Measurements from ENCODE around the gene FIGLA.
A peak's percentile ranks its signal among the peaks of the same experiment; 100 is the strongest.

Gene FIGLA

DNA sequence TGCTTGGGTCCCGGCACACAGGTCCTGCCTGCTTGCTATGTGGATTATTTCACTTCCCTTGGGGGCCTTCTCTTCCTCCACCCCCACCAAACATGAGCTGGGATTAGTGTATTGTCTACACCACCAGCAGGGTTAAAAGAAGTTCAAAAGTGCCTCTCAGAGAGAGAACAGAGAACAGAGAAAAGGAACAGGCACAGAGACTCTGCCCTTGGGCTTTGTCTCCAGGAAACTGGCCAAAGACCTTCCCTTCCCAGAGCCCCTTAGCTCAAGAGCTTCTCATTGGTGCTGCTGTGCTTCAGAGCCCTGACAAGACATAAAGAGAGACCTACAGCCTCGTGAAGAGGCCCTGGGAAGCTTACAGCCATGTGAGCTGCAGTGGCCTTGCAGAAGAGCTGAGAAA is 7.1 kb upstream of the FIGLA start:
- DNase-seq, result no peak
- no peak for TF ChIP-seq POLR2A (IDR thresholded peaks at IDR 0.05; ENCODE audit: low read length)
- TF ChIP-seq GATA1 (IDR thresholded peaks at IDR 0.05; ENCODE audit: low read depth, low read length), result no peak

DNA sequence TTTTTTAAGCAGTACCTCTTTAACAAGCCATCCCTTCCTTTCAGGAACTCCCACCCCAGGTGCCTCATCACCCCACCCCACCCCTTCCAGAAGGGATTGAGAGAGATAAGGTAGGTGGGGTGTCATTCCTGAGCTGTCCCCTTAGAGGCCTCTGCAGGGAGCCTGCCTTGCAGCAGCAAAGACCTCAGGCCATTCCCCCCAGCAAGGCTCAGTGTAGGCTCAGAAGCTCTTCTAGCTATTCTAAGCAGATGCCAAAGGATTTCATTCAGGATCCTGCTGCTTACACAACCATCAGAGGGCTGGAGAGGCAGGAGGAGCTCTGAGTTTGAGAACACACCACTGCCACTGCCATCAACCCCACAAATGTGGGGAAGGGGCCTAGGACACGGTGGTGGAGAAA is 5.8 kb upstream of the FIGLA start:
- no peak for TF ChIP-seq POLR2A (IDR thresholded peaks at IDR 0.05; ENCODE audit: low read length)
- no peak for TF ChIP-seq GATA1 (IDR thresholded peaks at IDR 0.05; ENCODE audit: low read depth, low read length)
- DNase-seq, result no peak

DNA sequence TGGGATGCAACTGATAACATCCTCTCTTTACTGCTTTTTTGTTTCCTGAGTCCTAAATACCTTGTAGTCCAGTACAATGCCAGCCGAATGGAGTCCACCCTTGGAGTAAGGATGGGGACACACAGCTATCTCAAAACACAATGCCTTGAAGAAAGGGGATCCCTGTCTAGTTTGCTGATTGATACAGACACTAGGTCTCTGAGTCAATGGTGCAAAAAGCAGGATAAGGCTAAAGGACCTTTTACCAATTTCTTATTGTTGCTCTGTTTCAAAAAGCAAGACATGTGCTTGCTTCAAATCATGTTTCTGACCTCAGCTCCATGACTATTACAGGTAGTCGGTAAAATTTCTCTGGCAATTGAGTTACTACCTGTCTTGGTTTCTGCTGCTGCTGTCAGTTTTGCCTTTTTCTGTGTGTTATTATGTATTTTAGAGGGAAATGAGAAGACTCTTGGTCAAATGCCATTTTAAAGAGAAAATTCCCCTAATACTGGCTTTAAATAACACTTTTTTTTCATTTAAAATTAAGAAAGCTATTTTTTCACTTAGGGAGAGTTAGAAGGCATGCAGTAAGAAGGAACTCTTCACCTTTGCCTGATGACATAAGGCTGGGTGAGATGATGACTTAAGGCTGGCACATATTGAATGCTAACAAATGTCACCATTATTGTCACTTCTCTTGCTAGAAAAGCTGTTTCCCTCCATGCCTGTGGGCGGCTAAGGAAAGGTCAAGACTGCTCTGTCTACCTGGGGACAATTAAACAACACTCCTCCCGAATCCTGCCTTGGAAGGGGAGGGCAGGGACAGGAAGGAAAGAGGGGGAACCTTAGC is 4.9 kb upstream of the FIGLA start:
- TF ChIP-seq GATA1 (IDR thresholded peaks at IDR 0.05; ENCODE audit: low read depth, low read length) (no peak), POLR2A (IDR thresholded peaks at IDR 0.05; ENCODE audit: low read length) (no peak)
- DNase-seq, result no peak

DNA sequence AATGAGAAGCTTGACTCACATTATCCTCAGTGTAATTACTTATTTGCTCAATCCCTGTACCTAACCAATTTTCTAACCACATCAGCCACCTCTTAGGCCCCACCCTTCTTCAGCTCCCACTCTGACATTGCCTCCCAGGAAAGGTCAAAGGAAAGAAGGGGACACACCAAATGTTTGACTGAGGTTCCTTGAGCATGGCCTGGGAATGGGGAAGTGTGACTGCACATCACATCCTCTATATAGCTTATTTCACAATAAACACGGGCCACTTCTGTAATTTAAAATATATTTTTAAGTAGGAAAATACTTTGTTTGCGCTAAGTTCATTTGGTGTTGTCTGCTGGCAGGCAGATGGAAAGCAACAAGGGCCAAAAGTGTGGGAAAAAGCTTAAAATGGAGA is 3.0 kb upstream of the FIGLA start:
- TF ChIP-seq POLR2A (IDR thresholded peaks at IDR 0.05; ENCODE audit: low read length) (no peak), GATA1 (IDR thresholded peaks at IDR 0.05; ENCODE audit: low read depth, low read length) (no peak)
- no peak for DNase-seq

DNA sequence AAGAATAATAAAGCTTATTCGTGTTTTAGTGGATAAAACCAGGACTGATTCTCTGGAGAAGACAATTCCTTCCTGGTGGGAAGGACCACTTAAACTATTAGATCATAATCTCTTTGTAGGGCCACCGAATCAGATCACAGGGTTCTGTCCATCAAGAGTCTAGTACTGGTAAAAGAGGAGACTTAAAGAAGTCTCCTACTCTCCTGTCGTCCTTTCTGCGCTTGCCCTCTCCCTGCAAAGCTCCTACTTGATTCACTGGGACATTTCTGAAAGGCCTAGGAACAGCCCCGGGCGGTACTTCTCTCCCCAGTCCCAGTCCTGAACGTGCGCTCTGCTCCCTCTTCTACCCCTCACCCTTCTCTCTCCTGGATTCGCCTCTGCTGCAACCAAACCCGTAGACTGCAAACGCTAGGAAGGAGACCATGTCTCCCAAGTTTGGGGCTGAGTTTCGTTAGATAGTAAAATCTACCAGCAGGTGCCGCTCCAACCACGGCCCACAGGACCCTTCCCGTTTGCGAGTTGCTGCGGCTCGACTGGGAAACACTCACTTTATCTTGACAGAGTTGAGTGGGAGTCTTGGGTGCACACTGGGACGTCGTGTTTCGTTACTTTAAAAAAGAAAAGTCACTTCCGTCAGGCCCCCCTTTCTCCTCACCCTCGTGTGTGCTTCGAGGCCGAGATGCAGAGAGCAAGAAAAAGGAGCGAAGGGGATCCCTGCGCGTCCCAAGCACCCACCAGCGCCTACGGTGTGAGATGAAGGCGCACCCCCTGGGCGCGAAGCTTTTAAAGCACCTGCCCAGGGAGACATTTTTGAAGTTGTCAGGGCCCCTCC is 923 bp downstream of the FIGLA start:
- DNase-seq, result peak; percentile 64 to 75
- TF ChIP-seq POLR2A (IDR thresholded peaks at IDR 0.05; ENCODE audit: low read length) (no peak), GATA1 (IDR thresholded peaks at IDR 0.05; ENCODE audit: low read depth, low read length) (no peak)

DNA sequence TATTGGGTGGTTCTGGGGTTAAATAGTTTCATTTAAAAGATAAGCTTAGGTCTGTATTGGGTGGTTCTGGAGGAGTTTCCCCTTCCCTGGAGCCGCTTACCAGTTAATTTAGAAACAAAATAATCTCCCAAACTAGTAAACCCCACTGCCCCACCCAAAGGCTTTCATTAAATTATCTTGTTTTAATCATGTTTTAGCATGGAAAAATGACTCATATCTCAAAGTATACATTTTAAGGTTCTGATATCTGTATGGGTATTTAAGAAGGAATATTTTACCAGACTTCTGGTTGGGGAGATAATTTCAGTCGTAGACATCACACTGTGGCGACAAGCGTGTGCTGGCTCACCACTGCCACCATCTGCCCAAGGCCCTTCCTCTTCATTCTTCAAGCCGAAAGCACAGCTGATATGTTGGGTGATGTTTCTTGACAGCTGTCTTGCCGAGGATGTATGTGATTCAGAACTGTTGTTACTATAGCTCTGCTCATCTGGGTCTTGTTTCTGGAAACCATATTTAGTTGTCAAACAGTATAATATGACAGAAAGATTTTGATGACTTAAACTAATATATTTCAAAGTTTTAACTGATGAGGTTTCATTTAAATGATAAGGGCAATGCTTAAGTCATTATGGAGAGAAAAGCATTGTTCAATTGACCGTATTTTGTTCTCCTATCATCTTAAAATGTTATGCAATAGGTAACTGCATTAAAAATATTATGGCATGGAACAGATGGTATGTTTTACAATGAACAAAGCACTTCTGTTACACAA is 5.1 kb downstream of the FIGLA start:
- DNase-seq, result peak; percentile 90 to 91
- TF ChIP-seq GATA1 (IDR thresholded peaks at IDR 0.05; ENCODE audit: low read depth, low read length) (no peak), POLR2A (IDR thresholded peaks at IDR 0.05; ENCODE audit: low read length) (no peak)

DNA sequence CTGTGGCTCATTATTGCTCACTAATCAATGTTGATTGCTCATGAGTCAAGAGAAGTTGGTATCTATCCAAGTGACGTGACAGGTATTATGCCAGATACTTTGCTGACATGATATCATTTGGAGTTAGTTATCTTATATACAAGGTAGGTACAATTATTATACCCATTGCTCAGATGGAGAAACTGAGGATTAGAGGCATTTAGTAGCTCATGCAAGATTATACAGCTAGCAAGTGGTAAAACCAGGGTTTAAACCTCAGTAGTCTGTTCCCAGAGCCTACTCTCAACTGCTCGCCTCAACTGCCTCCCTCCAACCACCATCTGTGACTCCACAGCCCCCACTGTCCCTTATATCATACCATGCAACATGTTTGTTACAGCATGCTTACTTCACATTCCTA is 6.1 kb downstream of the FIGLA start:
- no peak for TF ChIP-seq POLR2A (IDR thresholded peaks at IDR 0.05; ENCODE audit: low read length)
- TF ChIP-seq GATA1 (IDR thresholded peaks at IDR 0.05; ENCODE audit: low read depth, low read length), result no peak
- DNase-seq, result peak in 1 of 2 experiments; percentile 45

DNA sequence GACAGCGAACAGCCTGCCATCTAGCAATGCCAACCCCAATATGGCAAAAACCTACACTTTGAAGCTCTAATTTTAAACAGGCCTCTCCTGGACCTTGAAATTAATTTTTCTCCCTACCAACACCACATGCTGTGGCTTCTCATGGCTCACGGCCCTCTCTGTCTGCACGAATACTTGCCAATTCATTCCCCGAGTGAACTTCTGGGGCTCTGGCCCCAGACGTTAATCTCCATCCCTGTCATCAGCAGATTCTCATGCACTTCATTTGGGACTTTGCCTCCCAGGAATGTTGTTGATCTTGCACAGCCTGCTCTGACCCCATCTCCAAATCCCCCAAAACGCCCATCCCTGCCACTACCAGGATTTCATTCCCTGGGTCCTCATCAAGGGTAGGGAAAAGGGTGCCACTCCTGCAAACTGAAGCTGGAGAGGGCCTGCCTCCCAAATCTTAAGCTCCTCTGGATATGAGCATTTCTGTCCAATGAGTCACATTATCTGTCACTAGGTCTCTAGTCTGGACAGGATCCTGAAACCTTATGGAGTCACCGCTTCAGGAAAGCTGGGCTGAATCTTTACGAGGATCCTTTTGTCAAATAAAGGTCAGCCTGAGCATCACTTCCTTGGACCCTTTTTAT is 10.4 kb downstream of the FIGLA start:
- DNase-seq, result no peak
- TF ChIP-seq GATA1 (IDR thresholded peaks at IDR 0.05; ENCODE audit: low read depth, low read length), result no peak
- TF ChIP-seq POLR2A (IDR thresholded peaks at IDR 0.05; ENCODE audit: low read length), result no peak

DNA sequence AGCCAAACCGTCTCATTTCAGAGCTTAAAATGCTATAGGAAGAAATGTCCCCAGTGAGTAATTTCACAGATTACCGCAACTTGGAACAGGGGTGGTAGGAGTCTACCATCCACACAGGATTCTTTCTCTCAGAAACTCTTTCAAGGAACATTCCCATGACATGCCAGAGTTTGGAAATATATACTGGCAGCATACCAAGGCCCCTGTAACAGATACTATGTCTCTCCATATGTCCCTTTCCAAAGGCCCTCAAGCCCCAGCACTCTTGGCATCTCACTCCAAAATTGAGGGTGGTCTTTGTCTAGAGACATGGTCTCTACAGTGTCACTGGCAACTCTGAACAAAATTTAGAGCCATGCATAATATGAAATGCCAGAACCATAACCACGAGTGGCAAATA is 11.0 kb downstream of the FIGLA start:
- DNase-seq, result no peak
- TF ChIP-seq GATA1 (IDR thresholded peaks at IDR 0.05; ENCODE audit: low read depth, low read length), result no peak
- TF ChIP-seq POLR2A (IDR thresholded peaks at IDR 0.05; ENCODE audit: low read length), result no peak

DNA sequence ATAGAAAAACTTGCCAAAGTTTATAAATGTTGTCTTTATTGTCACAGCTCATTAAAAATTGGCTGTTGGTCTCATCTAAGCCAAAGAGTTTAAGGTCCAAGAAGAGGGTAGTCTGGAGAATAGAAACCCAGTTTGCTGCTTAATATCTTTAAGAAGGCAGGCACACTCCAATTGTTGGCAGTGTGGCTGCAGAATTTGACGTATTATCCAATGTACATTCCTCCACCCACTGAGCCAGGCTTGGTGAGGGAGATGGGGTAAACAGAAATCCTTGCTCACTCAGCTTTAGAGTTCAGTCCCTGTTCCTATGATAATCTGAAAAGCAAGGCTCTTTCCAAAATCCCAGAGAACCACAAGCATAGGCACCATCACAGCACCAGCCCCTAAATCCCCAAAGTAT is 11.8 kb downstream of the FIGLA start:
- no peak for DNase-seq
- no peak for TF ChIP-seq POLR2A (IDR thresholded peaks at IDR 0.05; ENCODE audit: low read length)
- no peak for TF ChIP-seq GATA1 (IDR thresholded peaks at IDR 0.05; ENCODE audit: low read depth, low read length)

DNA sequence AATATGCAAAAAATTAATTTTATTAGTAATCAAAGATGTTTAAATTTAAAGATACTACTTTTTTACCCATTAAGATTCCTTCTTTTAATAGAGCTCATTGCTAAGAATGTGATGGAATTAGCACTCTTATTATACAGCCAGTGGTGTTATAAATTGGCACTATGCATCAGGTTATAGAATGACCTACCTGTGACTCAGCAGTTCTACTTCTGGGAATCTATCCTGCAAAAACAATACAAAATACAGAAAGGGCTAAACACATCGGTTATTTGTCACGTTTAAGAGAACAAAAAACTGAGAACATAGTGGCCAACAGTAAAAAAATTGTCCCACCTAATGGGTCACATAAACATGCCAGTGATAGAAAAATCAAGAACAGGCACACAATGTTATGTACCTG is 13.0 kb downstream of the FIGLA start:
- TF ChIP-seq POLR2A (IDR thresholded peaks at IDR 0.05; ENCODE audit: low read length) (no peak), GATA1 (IDR thresholded peaks at IDR 0.05; ENCODE audit: low read depth, low read length) (no peak)

DNA sequence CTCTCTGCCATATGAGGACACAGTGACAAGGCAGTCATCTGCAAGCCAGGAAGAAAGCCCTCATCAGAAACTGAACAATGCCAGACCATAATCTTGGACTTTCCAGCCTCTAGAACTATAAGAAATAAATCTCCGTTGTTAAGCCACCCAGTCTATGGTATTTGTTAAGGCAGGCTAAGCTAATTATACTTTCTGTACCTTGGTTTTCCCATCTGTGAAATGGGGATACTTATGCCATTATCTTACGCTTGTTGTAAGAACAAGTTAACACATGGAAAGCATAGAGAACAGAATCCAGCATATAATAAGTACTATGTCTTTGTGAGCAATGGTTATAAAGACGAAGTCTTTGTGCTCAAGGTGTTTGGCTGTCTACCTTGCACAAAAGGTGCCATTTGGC is 14.2 kb downstream of the FIGLA start:
- TF ChIP-seq POLR2A (IDR thresholded peaks at IDR 0.05; ENCODE audit: low read length) (no peak), GATA1 (IDR thresholded peaks at IDR 0.05; ENCODE audit: low read depth, low read length) (no peak)
- DNase-seq, result no peak

More for the DNA sequence above, 13.0 kb downstream of the FIGLA start:
- peak in 1 of 2 experiments; percentile 13 for DNase-seq

DNA sequence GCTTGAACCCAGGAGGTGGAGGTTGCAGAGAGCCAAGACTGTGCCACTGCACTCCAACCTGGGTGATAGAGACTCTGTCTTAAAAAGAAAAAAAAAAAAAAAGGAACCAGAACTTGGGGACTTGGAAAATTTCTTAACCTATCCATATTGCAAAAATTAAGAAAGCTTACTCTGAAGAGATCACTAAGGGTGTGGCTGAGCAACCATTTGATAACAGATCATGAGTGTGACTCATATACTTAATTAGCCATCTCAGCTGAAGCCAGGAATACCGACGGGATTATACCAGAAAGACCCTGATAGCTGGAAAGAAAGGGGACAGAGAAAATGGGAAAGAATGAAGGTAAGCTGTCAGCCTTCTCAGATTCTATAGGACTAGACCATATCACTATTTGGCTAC is 15.3 kb downstream of the FIGLA start:
- TF ChIP-seq POLR2A (IDR thresholded peaks at IDR 0.05; ENCODE audit: low read length), result no peak
- no peak for TF ChIP-seq GATA1 (IDR thresholded peaks at IDR 0.05; ENCODE audit: low read depth, low read length)
- peak; percentile 11 to 22 for DNase-seq

All from erythroblast (primary cell).